MM.1S (cell line): ENCODE data around the gene EBF3.

Source experiments
- DNase-seq: peaks from one replicate; pipeline ENCODE4 v3.0.0-alpha.2; 2015
- H2AFZ ChIP-seq: fragments of 300-600 bp; sonication (generic); 2 replicates; pipeline ENCODE4 v1.6.0; 2016; ENCODE audit warnings: antibody characterized with exemption, low read length
- H3F3A ChIP-seq: fragments of 300-600 bp; sonication (generic); 2 replicates; pipeline ENCODE4 v1.6.1; 2016; ENCODE audit warnings: mild to moderate bottlenecking, antibody characterized with exemption, low read length, moderate library complexity, mixed read lengths; ENCODE audit not compliant: insufficient read depth
- H3K27ac ChIP-seq: fragments of 300-600 bp; sonication (generic); 2 replicates; pipeline ENCODE4 v1.5.1; 2016; ENCODE audit warnings: mild to moderate bottlenecking, low read length
- H3K27me3 ChIP-seq: fragments of 300-600 bp; sonication (generic); replicated peaks from 2 replicates; pipeline ENCODE4 v1.6.0; 2016; ENCODE audit warnings: low read length; ENCODE audit not compliant: insufficient read depth
- H3K36me3 ChIP-seq: fragments of 300-600 bp; sonication (generic); replicated peaks from 2 replicates; pipeline ENCODE4 v1.6.1; 2016; ENCODE audit warnings: mild to moderate bottlenecking, low read length, mixed read lengths; ENCODE audit not compliant: insufficient read depth
- H3K4me1 ChIP-seq: fragments of 300-600 bp; sonication (generic); 2 replicates; pipeline ENCODE4 v1.6.1; 2016; ENCODE audit warnings: low read length, mixed read lengths
- H3K4me2 ChIP-seq: fragments of 300-600 bp; sonication (generic); 2 replicates; pipeline ENCODE4 v1.6.0; 2016; ENCODE audit warnings: low read depth, low read length
- H3K4me3 ChIP-seq: fragments of 300-600 bp; sonication (generic); 2 replicates; pipeline ENCODE4 v1.5.1; 2016; ENCODE audit warnings: low read length, mixed read lengths
- H3K79me2 ChIP-seq: fragments of 300-600 bp; sonication (generic); 2 replicates; pipeline ENCODE4 v1.6.1; 2016; ENCODE audit warnings: mixed run types, low read length, mixed read lengths
- H3K9ac ChIP-seq: fragments of 300-600 bp; sonication (generic); 2 replicates; pipeline ENCODE4 v1.6.1; 2016; ENCODE audit warnings: low read length, mixed read lengths
- H3K9me2 ChIP-seq: fragments of 300-600 bp; sonication (generic); replicated peaks from 2 replicates; pipeline ENCODE4 v1.6.1; 2016; ENCODE audit warnings: mild to moderate bottlenecking, low read length, mixed read lengths; ENCODE audit not compliant: insufficient read depth
- H3K9me3 ChIP-seq: fragments of 300-600 bp; sonication (generic); replicated peaks from 2 replicates; pipeline ENCODE4 v1.6.1; 2016; ENCODE audit warnings: mild to moderate bottlenecking, low read length, mixed read lengths; ENCODE audit not compliant: insufficient read depth
- H4K20me1 ChIP-seq: fragments of 300-600 bp; sonication (generic); 2 replicates; pipeline ENCODE4 v1.6.1; 2016; ENCODE audit warnings: mild to moderate bottlenecking, low read length, moderate library complexity, mixed read lengths; ENCODE audit not compliant: insufficient read depth
- EZH2 ChIP-seq: fragments of 300-600 bp; sonication (generic); optimal IDR thresholded peaks from 2 replicates; pipeline ENCODE3; 2017; ENCODE audit warnings: low read depth, mild to moderate bottlenecking, antibody characterized with exemption, low read length, mixed read lengths
- EZH2phosphoT487 ChIP-seq: fragments of 300-600 bp; sonication (generic); IDR thresholded peaks from 2 replicates; pipeline ENCODE4 v1.6.1; 2018; ENCODE audit warnings: antibody characterized with exemption, low read length
- TF ChIP-seq, protein P1 (sequence below): fragments of 300-600 bp; sonication (generic); IDR thresholded peaks from 2 replicates; pipeline ENCODE4 v1.5.1; 2016; ENCODE audit warnings: antibody characterized with exemption, low read length, mixed read lengths

Gene EBF3

DNA sequence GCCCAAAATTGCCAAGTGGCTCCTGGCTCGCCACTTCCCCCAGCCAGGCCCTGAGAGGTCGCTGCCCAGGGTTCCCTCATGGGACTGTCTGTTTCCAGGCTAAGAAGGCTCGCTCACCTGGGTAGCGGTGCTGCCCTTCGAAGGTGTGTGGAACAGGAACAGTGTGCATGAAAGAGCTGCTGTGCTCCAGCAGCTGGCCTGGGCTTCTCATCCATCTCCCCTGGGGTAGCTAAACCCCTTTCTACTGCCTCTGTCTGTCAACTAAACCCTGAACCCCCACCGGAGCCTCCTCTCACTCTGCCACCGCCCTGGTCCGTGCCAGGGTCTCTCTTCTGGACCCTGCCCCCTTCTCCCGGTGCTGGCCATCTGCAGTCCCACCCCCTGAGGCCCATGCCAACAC, 152.9 kb downstream of the EBF3 start:
- no peak overlapping the region for H3K27ac ChIP-seq
- H3K36me3 ChIP-seq, result no peaks in the 10 kb centered on the region
- H3K9me2 ChIP-seq, result no peaks in the 10 kb centered on the region
- no peaks in the 10 kb centered on the region for H3K79me2 ChIP-seq
- no peaks in the 10 kb centered on the region for H3K9me3 ChIP-seq
- H3F3A ChIP-seq, result no peaks in the 10 kb centered on the region
- no peak overlapping the region for H2AFZ ChIP-seq
- no peak overlapping the region for H3K4me3 ChIP-seq
- TF ChIP-seq EZH2phosphoT487 (no peak), EZH2 (no peak)
- TF ChIP-seq, protein P1, sequence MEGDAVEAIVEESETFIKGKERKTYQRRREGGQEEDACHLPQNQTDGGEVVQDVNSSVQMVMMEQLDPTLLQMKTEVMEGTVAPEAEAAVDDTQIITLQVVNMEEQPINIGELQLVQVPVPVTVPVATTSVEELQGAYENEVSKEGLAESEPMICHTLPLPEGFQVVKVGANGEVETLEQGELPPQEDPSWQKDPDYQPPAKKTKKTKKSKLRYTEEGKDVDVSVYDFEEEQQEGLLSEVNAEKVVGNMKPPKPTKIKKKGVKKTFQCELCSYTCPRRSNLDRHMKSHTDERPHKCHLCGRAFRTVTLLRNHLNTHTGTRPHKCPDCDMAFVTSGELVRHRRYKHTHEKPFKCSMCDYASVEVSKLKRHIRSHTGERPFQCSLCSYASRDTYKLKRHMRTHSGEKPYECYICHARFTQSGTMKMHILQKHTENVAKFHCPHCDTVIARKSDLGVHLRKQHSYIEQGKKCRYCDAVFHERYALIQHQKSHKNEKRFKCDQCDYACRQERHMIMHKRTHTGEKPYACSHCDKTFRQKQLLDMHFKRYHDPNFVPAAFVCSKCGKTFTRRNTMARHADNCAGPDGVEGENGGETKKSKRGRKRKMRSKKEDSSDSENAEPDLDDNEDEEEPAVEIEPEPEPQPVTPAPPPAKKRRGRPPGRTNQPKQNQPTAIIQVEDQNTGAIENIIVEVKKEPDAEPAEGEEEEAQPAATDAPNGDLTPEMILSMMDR, result no peak
- no peak for DNase-seq
- H3K4me1 ChIP-seq, result no peaks in the 10 kb centered on the region
- no peak overlapping the region for H3K9ac ChIP-seq
- H3K4me2 ChIP-seq, result no peak overlapping the region
- no peaks in the 10 kb centered on the region for H4K20me1 ChIP-seq
- no peaks in the 10 kb centered on the region for H3K27me3 ChIP-seq

DNA sequence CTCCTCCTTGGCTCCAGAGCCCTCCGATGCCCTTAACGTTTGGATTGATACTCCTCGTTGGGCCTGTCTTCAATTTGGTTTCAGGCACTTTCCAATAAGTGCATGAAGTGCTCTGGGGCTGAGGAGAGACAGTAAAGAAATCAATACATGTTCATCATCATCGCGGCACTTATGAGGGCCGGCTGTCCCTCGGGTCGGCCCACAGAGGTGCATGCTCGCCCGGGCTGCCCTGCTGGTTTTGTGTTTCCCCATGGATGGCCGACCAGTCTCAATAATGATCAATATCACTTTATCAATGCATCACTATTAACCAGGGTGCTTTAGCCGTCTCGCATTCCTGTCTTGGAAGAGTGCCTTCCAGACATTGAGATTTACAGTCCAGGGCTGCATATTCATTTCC, 154.2 kb downstream of the EBF3 start:
- Histone ChIP-seq H3K27me3 (no peaks in the 10 kb centered on the region), H2AFZ (no peak overlapping the region), H3F3A (no peaks in the 10 kb centered on the region), H3K4me2 (no peak overlapping the region), H3K9me2 (no peaks in the 10 kb centered on the region), H3K27ac (no peak overlapping the region), H3K9ac (no peak overlapping the region), H3K4me3 (no peak overlapping the region), H4K20me1 (no peaks in the 10 kb centered on the region), H3K9me3 (no peaks in the 10 kb centered on the region), H3K4me1 (no peaks in the 10 kb centered on the region), H3K36me3 (no peaks in the 10 kb centered on the region), H3K79me2 (no peaks in the 10 kb centered on the region)
- DNase-seq, result no peak
- TF ChIP-seq, protein P1, result no peak
- TF ChIP-seq EZH2phosphoT487 (no peak), EZH2 (no peak)

DNA sequence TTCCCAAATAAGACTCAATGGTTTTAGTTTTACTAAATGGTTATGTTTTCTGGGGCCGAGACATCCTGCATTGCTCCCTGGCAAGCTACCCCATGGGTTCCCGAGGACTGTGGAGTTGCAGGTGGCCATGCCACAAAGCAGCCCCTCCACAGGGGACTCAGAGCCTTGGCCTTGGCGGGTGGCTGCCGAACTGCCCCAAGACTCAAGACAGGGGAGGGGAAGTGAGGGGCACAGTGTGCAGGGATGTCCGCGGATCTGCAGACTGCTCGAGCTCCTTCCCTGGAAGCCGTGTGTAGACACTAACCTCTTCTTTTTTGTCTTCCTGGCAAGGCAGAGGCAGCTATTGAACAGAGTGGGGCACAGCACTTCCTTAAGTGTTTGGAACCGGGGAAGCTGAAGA, 154.6 kb downstream of the EBF3 start:
- DNase-seq, result no peak
- no peaks in the 10 kb centered on the region for H3K9me2 ChIP-seq
- no peak overlapping the region for H3K27ac ChIP-seq
- H3K36me3 ChIP-seq, result no peaks in the 10 kb centered on the region
- no peaks in the 10 kb centered on the region for H4K20me1 ChIP-seq
- no peaks in the 10 kb centered on the region for H3K79me2 ChIP-seq
- TF ChIP-seq EZH2 (no peak), EZH2phosphoT487 (no peak)
- TF ChIP-seq, protein P1, result no peak
- no peak overlapping the region for H3K9ac ChIP-seq
- no peaks in the 10 kb centered on the region for H3K27me3 ChIP-seq
- H3K4me3 ChIP-seq, result no peak overlapping the region
- no peak overlapping the region for H2AFZ ChIP-seq
- H3K4me1 ChIP-seq, result no peaks in the 10 kb centered on the region
- no peaks in the 10 kb centered on the region for H3F3A ChIP-seq
- no peaks in the 10 kb centered on the region for H3K9me3 ChIP-seq
- H3K4me2 ChIP-seq, result no peak overlapping the region
